ENCODE results near the gene CCDC149. TPM values are rescaled to one million over a fixed set of nuclear protein-coding genes. Genes with fewer than 3 reads are reported as not detected.

The CCDC149 gene
- total RNA-seq, 1 experiment from 2014 or later: 7.9 TPM

DNA sequence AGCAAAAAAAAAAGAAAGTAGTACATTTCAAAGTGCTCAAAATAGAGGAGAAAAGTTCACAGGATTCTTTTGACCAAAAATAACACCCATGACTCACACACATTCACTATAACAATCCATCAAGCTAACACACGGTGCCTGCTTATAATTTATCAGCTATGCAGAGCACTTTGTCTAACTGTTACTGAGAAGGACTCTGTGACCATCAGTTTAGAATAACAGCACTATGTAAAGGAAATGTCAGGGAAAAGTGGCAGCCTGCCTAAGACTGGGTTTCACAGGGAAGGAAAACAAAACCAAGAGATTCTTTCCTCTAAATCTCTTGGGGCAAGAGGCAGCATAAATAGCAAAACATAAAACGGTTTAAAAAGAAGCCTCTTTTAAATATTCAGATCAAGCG, 54.8 kb downstream of the CCDC149 start:
- intact Hi-C loops (cut with micrococcal nuclease): no loop called here
- DNase-seq (no peak), ATAC-seq (peak; percentile 64)
- H3K9ac ChIP-seq (ENCODE audit: low read length): no peak overlapping the region
- CTCF ChIA-PET: no interaction called here
- H3K36me3 ChIP-seq (ENCODE audit: low read depth, low read length): peaks cover 4% of the 10 kb centered on the region; the same call in 1 of the 2 replicates
- TF ChIP-seq, protein P1, sequence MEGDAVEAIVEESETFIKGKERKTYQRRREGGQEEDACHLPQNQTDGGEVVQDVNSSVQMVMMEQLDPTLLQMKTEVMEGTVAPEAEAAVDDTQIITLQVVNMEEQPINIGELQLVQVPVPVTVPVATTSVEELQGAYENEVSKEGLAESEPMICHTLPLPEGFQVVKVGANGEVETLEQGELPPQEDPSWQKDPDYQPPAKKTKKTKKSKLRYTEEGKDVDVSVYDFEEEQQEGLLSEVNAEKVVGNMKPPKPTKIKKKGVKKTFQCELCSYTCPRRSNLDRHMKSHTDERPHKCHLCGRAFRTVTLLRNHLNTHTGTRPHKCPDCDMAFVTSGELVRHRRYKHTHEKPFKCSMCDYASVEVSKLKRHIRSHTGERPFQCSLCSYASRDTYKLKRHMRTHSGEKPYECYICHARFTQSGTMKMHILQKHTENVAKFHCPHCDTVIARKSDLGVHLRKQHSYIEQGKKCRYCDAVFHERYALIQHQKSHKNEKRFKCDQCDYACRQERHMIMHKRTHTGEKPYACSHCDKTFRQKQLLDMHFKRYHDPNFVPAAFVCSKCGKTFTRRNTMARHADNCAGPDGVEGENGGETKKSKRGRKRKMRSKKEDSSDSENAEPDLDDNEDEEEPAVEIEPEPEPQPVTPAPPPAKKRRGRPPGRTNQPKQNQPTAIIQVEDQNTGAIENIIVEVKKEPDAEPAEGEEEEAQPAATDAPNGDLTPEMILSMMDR (conservative IDR thresholded peaks at IDR 0.05; ENCODE audit: low read depth, low read length): no peak
- no peak for TF ChIP-seq EZH2phosphoT487 (IDR thresholded peaks at IDR 0.05; ENCODE audit: borderline replicate concordance, low read length)
- TF ChIP-seq EZH2 (IDR thresholded peaks at IDR 0.05; ENCODE audit: low read length, unreplicated experiment): no peak
- peaks cover 15% of the 10 kb centered on the region for H3K4me1 ChIP-seq (ENCODE audit: insufficient read depth, low read length)
- H3K27ac ChIP-seq (ENCODE audit: low read length): no peak overlapping the region
- H3K27me3 ChIP-seq (ENCODE audit: low read length): no peaks in the 10 kb centered on the region
- no TSS peak for BruUV-seq (replicated peaks)
- no peak overlapping the region for H2AFZ ChIP-seq (ENCODE audit: low read length)
- H3F3A ChIP-seq (ENCODE audit: low read length, unreplicated experiment): peaks cover 3% of the 10 kb centered on the region
- H3K9me3 ChIP-seq (ENCODE audit: low read length): no peaks in the 10 kb centered on the region
- POLR2A ChIA-PET (ENCODE audit: unreplicated experiment): interaction anchor here (0.7 kb wide), 1 partner anchor 26 kb away, joined by 3 read pairs; no protein-coding TSS in a partner anchor
- H3K4me2 ChIP-seq (ENCODE audit: low read length): no peak overlapping the region
- H3K79me2 ChIP-seq (ENCODE audit: low read length): no peaks in the 10 kb centered on the region
- no peaks in the 10 kb centered on the region for H3K9me2 ChIP-seq (replicated peaks; ENCODE audit: low read length)
- H4K20me1 ChIP-seq (ENCODE audit: low read length): no peaks in the 10 kb centered on the region
- no peak overlapping the region for H3K4me3 ChIP-seq (ENCODE audit: low read length)

DNA sequence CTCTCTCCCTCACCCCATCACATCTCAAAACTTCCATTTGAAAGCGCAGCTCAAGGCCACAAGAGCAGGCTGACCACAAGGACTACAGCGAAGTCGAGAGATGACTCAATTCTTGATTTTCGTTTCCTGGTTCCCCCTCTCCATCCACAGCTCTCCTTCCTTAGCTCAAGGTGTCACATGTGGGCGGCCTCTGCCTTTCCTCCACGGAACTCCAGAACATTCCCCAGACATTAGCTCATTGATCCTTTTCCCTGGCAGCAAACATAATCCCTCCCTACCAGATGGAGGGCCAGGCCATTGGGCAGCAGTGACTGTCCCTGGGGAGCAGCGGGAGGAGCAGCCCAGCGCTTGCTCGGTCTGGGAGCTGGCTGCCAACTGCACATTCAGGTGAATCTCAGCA, 56.3 kb downstream of the CCDC149 start:
- Histone ChIP-seq H3K27me3 (ENCODE audit: low read length) (no peaks in the 10 kb centered on the region), H3K9me2 (replicated peaks; ENCODE audit: low read length) (no peaks in the 10 kb centered on the region), H3K4me3 (ENCODE audit: low read length) (no peak overlapping the region), H3K4me1 (ENCODE audit: insufficient read depth, low read length) (peaks cover 29% of the 10 kb centered on the region), H3K4me2 (ENCODE audit: low read length) (no peak overlapping the region), H3K9ac (ENCODE audit: low read length) (no peak overlapping the region), H3K36me3 (ENCODE audit: low read depth, low read length) (no peaks in the 10 kb centered on the region), H4K20me1 (ENCODE audit: low read length) (no peaks in the 10 kb centered on the region), H3F3A (ENCODE audit: low read length, unreplicated experiment) (peaks cover 3% of the 10 kb centered on the region), H2AFZ (ENCODE audit: low read length) (no peak overlapping the region), H3K9me3 (ENCODE audit: low read length) (no peaks in the 10 kb centered on the region), H3K27ac (ENCODE audit: low read length) (no peak overlapping the region), H3K79me2 (ENCODE audit: low read length) (no peaks in the 10 kb centered on the region)
- intact Hi-C loops (cut with micrococcal nuclease): no loop called here
- no TSS peak for BruUV-seq (replicated peaks)
- POLR2A ChIA-PET (ENCODE audit: unreplicated experiment): no interaction called here
- ATAC-seq: no peak
- CTCF ChIA-PET: no interaction called here
- DNase-seq: no peak
- TF ChIP-seq EZH2phosphoT487 (IDR thresholded peaks at IDR 0.05; ENCODE audit: borderline replicate concordance, low read length) (no peak), EZH2 (IDR thresholded peaks at IDR 0.05; ENCODE audit: low read length, unreplicated experiment) (no peak)
- TF ChIP-seq, protein P1 (conservative IDR thresholded peaks at IDR 0.05; ENCODE audit: low read depth, low read length): no peak

DNA sequence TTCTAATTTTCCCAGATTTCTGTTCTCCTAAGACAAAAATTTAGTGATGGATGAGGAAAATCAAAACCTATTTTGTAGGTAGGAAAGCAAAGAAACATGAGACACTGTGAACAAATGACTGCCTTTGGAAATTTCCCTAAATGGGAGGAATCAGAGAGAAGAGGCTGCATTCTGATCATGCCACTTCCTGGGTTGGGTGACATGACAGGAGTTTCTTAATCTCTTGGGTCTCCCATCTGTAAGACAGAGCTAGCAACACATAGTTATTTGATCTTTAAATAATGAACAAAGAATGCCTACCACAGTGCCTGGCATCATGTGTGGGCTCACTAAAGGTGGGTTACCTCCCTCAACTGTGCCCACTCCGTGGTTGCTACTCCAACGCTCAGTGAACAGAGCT, 57.1 kb downstream of the CCDC149 start:
- ATAC-seq (no peak), DNase-seq (no peak)
- H3K9me2 ChIP-seq (replicated peaks; ENCODE audit: low read length): no peaks in the 10 kb centered on the region
- no peaks in the 10 kb centered on the region for H3K79me2 ChIP-seq (ENCODE audit: low read length)
- intact Hi-C loops (cut with micrococcal nuclease): no loop called here
- no peaks in the 10 kb centered on the region for H4K20me1 ChIP-seq (ENCODE audit: low read length)
- no peaks in the 10 kb centered on the region for H3K27me3 ChIP-seq (ENCODE audit: low read length)
- TF ChIP-seq EZH2 (IDR thresholded peaks at IDR 0.05; ENCODE audit: low read length, unreplicated experiment) (no peak), EZH2phosphoT487 (IDR thresholded peaks at IDR 0.05; ENCODE audit: borderline replicate concordance, low read length) (no peak)
- TF ChIP-seq, protein P1 (conservative IDR thresholded peaks at IDR 0.05; ENCODE audit: low read depth, low read length): no peak
- no peak overlapping the region for H3K27ac ChIP-seq (ENCODE audit: low read length)
- H3K36me3 ChIP-seq (ENCODE audit: low read depth, low read length): no peaks in the 10 kb centered on the region
- no peak overlapping the region for H2AFZ ChIP-seq (ENCODE audit: low read length)
- H3K4me1 ChIP-seq (ENCODE audit: insufficient read depth, low read length): peaks cover 38% of the 10 kb centered on the region
- POLR2A ChIA-PET (ENCODE audit: unreplicated experiment): no interaction called here
- BruUV-seq (replicated peaks): no TSS peak
- peaks cover 3% of the 10 kb centered on the region for H3F3A ChIP-seq (ENCODE audit: low read length, unreplicated experiment)
- H3K4me2 ChIP-seq (ENCODE audit: low read length): no peak overlapping the region
- H3K9ac ChIP-seq (ENCODE audit: low read length): no peak overlapping the region
- H3K9me3 ChIP-seq (ENCODE audit: low read length): no peaks in the 10 kb centered on the region
- no peak overlapping the region for H3K4me3 ChIP-seq (ENCODE audit: low read length)
- CTCF ChIA-PET: no interaction called here
